AG10803 (cell line): ENCODE results near the gene BCS1L.

Experiments
- DNase-seq: peaks from one replicate; pipeline ENCODE4 v3.0.0; 2010; ENCODE audit warnings: low read depth
- H3K4me3 ChIP-seq: 2 replicates; pipeline ENCODE4 v1.5.1; 2011; ENCODE audit warnings: mild to moderate bottlenecking, low read length, control low read depth
- TF ChIP-seq, protein P1 (sequence below): conservative IDR thresholded peaks from 2 replicates; pipeline ENCODE4 v1.5.1; 2011; ENCODE audit warnings: mild to moderate bottlenecking, low read length, control low read depth, inconsistent platforms

BCS1L gene

DNA sequence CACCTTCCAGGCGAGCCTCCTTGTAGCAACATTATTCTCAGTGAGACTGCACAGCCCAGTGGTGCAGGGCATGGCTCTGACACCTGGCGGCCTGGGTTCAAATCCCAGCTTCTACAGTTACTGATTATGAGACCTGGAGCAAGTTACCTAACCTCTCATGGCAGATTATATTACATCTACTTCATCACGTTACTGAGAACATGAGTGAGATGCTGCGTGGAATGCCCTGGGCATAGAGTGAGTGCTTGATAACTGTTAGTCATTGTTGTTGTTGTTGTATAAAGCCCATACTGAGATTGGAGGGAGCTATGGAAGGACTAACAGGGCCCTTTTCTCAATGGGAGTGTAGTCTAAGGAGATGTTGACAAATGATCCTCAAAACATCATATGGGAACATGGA is 33.1 kb upstream of the BCS1L start:
- no peak for DNase-seq
- no peak overlapping the region for H3K4me3 ChIP-seq
- TF ChIP-seq, protein P1, sequence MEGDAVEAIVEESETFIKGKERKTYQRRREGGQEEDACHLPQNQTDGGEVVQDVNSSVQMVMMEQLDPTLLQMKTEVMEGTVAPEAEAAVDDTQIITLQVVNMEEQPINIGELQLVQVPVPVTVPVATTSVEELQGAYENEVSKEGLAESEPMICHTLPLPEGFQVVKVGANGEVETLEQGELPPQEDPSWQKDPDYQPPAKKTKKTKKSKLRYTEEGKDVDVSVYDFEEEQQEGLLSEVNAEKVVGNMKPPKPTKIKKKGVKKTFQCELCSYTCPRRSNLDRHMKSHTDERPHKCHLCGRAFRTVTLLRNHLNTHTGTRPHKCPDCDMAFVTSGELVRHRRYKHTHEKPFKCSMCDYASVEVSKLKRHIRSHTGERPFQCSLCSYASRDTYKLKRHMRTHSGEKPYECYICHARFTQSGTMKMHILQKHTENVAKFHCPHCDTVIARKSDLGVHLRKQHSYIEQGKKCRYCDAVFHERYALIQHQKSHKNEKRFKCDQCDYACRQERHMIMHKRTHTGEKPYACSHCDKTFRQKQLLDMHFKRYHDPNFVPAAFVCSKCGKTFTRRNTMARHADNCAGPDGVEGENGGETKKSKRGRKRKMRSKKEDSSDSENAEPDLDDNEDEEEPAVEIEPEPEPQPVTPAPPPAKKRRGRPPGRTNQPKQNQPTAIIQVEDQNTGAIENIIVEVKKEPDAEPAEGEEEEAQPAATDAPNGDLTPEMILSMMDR, result no peak

DNA sequence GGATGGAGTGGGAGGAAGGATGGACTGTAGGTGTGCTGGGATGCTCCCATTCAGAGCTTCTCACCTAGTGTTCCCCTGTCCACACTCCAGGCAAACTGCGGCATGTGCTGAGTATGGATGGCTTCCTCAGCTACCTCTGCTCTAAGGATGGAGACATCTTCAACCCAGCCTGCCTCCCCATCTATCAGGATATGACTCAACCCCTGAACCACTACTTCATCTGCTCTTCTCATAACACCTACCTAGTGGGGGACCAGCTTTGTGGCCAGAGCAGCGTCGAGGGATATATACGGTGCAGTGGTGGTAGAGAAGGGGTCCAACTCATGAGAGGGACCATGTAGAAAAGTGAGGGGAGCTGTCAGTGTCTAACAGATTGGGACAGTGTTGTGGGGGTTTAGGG is 31.5 kb upstream of the BCS1L start:
- no peak for DNase-seq

DNA sequence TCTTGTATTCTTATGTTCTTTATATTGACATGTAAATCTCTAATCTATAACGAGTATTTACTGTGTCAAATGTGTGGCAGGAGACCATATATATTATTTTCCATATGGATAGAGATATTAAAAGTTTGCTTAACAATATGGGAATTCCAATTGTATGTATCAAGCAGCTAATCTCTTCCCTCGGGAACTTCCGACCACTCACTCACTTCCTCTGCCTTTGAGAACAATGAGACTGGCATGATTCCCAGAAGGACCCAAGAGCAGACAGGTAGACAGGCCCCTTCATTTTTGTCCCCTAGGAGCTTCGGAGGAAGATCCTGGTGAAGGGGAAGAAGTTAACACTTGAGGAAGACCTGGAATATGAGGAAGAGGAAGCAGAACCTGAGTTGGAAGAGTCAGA is 27.6 kb upstream of the BCS1L start:
- TF ChIP-seq, protein P1, result no peak
- no peak overlapping the region for H3K4me3 ChIP-seq
- no peak for DNase-seq

More for the DNA sequence above, 31.5 kb upstream of the BCS1L start:
- no peak overlapping the region for H3K4me3 ChIP-seq
- TF ChIP-seq, protein P1, result no peak

DNA sequence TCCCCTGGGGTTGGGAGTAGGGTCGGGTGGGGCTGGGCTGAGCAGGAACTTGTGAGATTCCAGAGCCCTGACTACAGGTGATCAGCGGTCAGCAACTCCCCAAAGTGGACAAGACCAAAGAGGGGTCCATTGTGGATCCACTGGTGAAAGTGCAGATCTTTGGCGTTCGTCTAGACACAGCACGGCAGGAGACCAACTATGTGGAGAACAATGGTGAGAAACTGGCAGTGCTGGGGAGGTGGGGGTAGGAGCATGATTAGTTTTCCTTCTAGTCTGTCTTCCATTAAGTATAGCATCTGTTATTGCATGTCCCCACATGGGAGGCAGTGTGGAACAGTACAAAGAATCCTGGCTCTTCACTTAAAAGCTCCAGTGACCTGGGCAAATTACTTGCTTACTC is 23.8 kb upstream of the BCS1L start:
- no peak overlapping the region for H3K4me3 ChIP-seq
- no peak for DNase-seq
- TF ChIP-seq, protein P1, result no peak

DNA sequence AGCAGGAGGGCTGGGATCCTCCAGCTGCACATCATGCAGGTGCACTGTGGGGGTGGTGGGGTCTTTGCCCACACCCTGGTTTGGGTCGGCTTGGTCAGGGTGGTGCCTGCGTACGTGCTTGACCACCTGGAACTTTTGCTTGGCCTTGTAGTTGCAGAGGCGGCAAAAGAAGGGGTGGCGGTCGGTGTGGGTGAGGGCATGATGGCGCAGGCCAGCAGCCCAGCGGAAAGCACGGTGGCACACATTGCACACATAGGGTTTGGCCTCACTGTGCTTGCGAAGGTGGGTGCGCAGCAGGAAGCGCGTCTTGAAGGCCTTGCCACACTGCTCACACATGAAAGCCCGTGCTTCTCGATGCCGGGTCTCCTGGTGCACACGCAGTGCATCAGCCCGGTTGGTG is 21.1 kb upstream of the BCS1L start:
- TF ChIP-seq, protein P1, result no peak
- DNase-seq, result no peak
- H3K4me3 ChIP-seq, result no peak overlapping the region

DNA sequence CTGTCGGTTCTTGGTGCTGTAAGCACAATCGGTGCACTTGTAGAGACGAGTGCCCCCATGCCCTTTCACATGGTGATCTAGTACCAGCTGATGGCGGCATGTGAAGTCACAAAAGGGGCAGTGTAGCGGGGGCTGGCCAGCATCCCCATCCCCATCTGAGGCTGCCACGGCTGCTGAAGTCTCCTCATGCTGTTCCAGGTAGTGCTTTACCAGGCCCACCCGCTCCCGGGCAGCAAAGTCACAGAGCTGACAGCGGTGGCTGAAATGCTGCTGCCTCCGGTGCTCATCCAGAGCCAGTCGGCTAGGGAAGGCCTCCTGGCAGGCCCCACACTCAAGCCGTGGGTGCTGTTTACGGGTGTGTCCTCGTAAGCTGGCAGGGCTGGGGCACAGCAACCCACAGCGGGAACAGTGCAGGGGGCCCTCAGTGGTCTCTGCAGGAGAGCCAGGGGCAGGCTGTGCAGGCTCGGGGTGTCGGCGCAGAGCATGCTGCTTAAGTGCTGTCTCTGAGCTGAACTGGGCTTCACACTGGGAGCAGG is 17.3 kb upstream of the BCS1L start:
- TF ChIP-seq, protein P1, result no peak
- no peak for DNase-seq
- no peak overlapping the region for H3K4me3 ChIP-seq

DNA sequence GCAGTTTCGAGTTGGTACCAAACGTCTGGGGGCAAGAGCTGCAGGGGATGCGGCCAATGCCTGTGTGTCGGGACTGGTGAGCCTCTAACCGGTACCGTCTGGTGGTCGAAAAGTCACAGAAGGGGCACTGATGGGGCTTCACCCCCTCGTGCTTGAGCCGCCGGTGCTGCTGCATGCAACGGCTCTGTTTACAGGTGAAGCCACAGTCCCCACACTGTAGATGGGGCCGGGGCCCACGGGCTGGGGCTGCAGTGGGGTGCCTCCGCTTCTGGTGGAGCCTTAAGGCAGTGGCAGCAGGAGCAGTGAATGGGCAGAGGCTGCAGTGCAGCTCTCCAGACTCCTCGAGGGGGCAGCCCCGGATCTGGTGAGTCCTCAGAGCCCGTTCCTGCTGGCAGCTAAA is 16.7 kb upstream of the BCS1L start:
- no peak for DNase-seq
- H3K4me3 ChIP-seq, result no peak overlapping the region
- TF ChIP-seq, protein P1, result no peak
